H7 (cell line): ENCODE measurements around the gene RPS15A. TPM values are rescaled to one million over a fixed set of nuclear protein-coding genes. Genes with fewer than 3 reads are reported as not detected.

Source experiments
- DNase-seq: peaks from one replicate; pipeline ENCODE4 v3.0.0; 2012
- H3K27me3 ChIP-seq: 2 replicates; pipeline ENCODE4 v1.6.0; 2011; ENCODE audit warnings: mild to moderate bottlenecking, low read length; ENCODE audit not compliant: control insufficient read depth, insufficient read depth
- H3K36me3 ChIP-seq: replicated peaks from 2 replicates; pipeline ENCODE4 v1.5.1; 2011; ENCODE audit warnings: low read length; ENCODE audit not compliant: control insufficient read depth, insufficient read depth
- H3K4me3 ChIP-seq: 2 replicates; pipeline ENCODE4 v1.5.1; 2011; ENCODE audit warnings: low read depth, mild to moderate bottlenecking, control low read depth, low read length, moderate library complexity; ENCODE audit not compliant: insufficient read depth
- total RNA-seq: library from RNA; depleted of rRNA; stranded (reverse); fragments of >200 nt; shearing (Covaris generic); gene quantifications from 2 replicates; pipeline ENCODE4 v1.2.3, GENCODE V29; 2014; rRNA removed

RPS15A gene
- total RNA-seq: 1,053 and 1,235 TPM in 2 replicates

DNA sequence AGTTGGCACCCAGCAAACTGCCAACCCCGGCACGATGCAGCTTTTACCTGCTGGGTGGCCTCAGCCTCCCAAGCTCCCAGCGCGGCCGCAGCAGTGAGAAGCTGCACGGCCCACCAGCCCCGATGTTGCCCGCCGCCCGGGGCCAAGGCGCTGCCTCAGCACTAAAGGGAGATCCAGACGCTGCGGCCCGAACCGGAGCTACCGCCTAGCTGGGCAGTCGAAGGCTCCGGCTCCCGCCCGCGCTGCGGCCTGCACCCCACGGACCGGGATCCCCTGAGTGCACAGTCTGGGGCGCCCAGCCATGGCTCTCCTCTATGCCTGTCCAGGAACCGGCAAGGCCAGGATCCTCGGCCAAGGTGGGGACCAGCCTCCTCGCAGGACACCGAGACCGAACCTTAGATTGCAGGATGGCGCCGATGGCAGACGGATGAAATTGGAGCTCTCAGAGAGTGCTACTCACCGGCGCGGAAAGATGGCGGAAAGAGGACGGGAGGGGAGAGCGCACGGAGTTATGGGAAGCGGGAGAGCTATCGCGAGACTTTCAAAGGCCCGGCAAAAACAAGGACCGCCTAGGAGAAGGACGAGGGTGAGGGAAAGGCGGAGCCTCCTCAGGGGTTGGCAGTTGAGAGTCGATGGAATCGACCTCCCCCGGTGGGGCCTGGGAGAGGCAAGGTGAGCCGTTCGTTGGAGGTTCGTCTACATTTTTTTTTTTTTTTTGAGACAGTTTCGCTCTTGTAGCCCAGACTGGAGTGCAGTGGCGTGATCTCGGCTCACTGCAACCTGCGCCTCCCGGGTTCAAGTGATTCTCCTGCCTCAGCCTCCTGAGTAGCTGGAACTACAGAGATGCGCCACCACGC, at the start of gene RPS15A:
Gene RPS15A (minus strand): TSS at position 485 of the 857 bp plus-strand sequence. CDS start 1,221 bp downstream, outside the sequence.
- DNase-seq: peak; percentile 96
- no peaks in the 10 kb centered on the region for H3K27me3 ChIP-seq
- peaks cover 42% of the 10 kb centered on the region for H3K36me3 ChIP-seq
- H3K4me3 ChIP-seq: peak within 1 kb of the TSS; percentile 98

DNA sequence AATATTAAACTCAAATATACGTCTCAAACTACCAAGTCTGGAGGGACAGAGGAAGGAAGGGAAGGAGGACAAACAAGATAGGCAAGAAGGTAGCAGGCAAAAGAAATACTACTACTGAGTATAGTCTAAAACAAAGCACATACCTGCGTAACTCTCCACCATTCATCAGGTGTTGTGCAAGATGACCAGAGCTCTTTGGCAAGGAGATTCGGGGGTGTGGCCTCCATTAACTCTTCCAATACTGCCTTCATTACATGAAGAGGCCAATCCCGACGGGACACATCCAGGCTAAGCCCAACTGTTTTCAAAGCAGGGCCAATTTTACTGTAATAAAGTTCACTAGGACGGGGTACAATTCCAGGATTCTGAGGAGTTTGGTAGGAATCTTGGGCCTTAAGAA, 49.4 kb upstream of the RPS15A start:
- Histone ChIP-seq H3K27me3 (no peaks in the 10 kb centered on the region), H3K36me3 (peaks cover 40% of the 10 kb centered on the region), H3K4me3 (no peak overlapping the region)
- peak; percentile 8 for DNase-seq

DNA sequence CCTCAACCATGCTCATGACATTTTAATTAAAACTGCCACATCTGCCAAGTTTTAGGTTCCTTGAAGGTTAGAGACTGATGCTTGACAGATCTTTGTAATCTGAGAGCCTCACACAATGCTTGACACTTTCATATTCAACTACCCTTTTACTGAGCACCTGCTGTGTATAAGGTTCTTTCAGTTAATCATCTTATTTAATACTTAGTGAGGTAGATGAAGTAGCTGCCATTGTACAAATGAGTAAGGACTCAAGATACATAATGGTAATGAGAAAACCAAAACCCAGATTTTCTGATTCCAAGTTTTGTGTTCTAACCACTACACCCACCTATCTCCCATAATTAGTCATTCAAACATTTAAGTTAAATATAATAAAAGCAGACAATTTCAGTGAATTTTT, 46.6 kb upstream of the RPS15A start:
- no peaks in the 10 kb centered on the region for H3K27me3 ChIP-seq
- H3K4me3 ChIP-seq: no peak overlapping the region
- peaks cover 47% of the 10 kb centered on the region for H3K36me3 ChIP-seq
- no peak for DNase-seq

DNA sequence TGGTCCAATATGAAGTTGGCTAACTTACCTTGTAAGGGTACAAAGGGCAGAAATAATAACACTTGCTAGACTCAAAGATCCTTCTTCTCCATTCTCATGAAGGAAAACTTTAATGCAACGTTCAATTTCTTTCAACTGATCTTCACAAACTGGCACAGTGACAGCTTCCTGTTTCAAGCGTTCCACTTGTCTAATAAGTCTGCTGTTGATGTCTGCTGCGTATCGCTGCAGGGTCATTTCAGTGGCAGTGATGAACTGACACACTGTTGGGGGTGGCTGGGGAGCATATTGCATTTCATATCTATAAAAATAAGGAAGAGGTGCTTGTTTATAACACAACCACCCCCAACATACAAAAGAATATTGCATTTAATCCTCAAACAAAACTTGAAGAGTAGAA, 44.7 kb upstream of the RPS15A start:
- Histone ChIP-seq H3K36me3 (peaks cover 47% of the 10 kb centered on the region), H3K4me3 (no peak overlapping the region), H3K27me3 (no peaks in the 10 kb centered on the region)
- DNase-seq: no peak

DNA sequence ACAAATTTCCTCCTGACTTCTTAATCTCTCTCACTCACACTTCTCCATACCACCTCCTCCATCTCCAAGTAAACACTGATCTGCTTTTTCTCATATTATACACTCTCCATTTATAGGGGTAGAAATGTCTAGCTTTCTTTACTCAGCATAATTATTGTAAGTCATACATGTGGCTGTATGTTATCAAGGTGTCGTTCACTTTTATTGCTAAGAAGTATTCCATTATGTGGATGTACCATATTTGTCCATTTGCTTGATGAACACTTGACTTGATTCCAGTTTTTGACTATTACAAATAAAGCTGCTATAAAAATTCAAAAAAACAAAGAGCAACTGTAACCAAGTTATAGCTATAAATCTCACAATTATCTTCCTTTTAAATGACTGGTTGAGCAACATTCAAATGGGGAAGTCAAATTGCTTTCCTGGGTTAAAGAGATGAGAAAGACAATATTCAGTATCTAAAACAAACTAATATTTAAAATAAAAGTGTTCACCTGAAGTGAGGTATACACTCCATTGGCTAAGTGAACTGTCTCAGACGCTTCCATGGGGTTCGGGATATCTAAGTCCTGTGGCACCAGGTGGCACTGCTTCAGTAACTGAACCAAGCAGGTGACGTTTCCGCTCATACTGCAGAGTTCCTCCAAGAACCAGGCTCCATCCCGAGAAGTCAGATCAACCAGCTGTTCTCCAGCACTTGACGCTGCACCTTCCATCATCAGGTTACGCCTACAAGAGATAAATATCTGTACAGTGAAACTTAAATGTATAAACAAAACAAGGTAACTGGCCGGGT, 43.8 kb upstream of the RPS15A start:
- Histone ChIP-seq H3K27me3 (no peaks in the 10 kb centered on the region), H3K4me3 (no peak overlapping the region), H3K36me3 (peaks cover 49% of the 10 kb centered on the region)
- DNase-seq: no peak

DNA sequence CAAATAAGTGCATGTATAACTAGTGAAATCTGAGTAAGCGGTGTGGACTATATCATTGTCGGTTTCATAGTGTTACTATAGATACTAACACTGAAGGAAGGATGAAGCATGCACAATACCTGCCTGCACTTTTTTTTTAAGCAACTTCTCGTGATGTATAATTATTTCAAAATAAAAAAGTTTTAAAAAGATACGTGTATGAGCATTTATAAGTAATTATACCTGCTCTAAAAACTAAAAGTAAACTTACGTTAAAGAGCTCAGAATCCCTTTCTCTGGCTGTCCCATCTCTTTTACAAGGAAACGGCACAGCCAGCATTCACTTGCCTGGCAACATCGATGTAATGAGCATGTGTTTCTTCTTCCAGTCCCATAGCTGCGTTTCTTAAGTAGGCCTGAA, 42.5 kb upstream of the RPS15A start:
- Histone ChIP-seq H3K4me3 (no peak overlapping the region), H3K27me3 (no peaks in the 10 kb centered on the region), H3K36me3 (peaks cover 44% of the 10 kb centered on the region)
- no peak for DNase-seq

DNA sequence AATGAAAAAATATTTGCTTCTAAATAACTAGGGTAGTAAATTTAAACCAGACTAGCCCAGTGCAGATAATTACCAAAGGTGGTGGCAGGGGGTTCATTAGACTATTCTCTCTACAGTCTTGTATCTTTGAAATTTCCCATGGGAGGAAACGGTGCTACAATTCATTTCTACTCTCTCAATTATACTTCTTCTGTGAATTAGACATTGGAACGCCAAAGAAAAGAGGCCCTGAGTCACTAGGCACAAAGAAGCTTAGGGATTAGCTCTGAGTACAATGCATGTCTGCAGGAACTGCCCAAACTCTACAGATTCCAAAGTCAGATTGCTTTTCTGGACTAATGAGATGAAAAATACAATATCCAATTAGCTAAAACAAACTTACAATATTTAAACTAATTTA, 41.9 kb upstream of the RPS15A start:
- DNase-seq: no peak

DNA sequence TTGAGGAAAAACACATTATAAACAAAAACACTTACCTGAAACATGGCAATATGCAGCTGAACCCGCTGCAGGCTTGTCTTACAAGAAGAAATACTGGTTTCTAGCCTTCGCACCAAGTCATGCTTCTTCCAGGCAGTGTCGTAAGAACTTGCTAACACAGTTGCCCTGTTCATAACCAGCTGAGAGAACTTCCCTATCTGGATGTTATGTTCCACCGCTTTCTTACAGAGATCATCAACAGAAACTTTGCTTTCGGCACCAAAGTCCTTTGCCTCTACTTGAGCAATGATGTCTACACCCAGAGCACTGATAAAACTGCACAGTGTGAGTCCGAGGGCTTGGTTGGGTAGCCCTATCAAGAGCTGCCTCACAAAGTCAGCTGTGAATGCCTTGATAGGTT, 39.1 kb upstream of the RPS15A start:
- no peaks in the 10 kb centered on the region for H3K27me3 ChIP-seq
- DNase-seq: no peak
- peaks cover 22% of the 10 kb centered on the region for H3K36me3 ChIP-seq
- no peak overlapping the region for H3K4me3 ChIP-seq

More for the DNA sequence above, 41.9 kb upstream of the RPS15A start:
- H3K36me3 ChIP-seq: peaks cover 41% of the 10 kb centered on the region
- H3K27me3 ChIP-seq: no peaks in the 10 kb centered on the region
- H3K4me3 ChIP-seq: no peak overlapping the region

DNA sequence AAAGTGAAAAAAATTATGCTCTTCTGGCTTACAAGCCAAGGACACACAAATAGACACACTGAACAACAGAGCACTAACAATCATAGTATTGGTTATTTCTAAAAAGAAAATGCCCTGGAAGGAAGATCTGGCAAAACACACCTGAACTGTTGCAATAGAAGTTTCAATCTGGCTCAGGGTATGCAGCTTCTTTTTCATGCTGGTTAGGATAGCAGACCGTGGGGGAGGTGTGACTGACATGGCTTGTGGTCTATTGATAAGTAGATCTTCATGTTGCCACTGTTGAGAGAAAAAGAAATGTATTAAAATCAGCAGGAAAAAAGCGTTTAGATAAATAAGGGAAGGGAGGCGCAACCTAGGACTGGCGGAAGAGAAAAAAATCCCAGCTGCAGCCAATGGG, 37.8 kb upstream of the RPS15A start:
- H3K27me3 ChIP-seq: no peaks in the 10 kb centered on the region
- H3K4me3 ChIP-seq: no peak overlapping the region
- DNase-seq: no peak
- H3K36me3 ChIP-seq: peaks cover 19% of the 10 kb centered on the region

DNA sequence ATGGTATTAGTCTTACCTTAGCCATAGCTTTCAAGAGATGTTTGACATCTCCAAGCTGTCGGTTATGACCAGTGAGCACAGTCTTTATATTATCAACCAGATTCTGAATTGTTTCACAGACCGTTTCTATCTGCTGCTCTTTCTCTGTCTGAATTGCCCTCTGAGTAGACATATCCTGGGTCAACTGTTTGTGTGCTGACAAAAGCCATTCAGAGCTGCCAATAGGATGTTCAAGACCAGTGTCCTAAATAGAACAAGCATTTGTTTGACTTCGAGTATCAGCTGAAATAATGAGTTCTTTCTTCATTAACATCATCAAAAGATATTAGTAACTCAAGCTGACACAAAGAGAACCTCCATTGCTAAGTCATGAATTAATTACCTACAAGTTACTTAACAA, 26.2 kb upstream of the RPS15A start:
- DNase-seq: no peak
- Histone ChIP-seq H3K36me3 (peaks cover 22% of the 10 kb centered on the region), H3K4me3 (no peak overlapping the region), H3K27me3 (no peaks in the 10 kb centered on the region)

DNA sequence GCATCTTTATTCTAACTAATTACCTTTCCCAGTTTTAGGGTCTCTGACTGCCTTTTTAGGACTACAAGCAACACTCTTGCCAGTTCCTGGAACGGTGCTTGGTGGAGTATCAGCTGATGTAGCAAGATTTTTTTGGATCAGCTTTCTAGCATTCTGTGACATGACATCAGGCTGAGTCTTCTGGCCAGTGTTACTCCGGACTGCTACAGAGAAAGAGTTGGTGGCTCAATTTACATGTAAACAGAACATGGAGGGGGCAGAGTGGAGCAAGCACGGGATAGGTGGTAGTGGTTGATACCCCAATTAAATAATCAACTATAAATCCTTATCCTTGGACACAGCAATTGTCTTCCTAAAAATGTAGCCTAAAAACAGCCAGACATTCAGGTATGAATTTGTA, 21.8 kb upstream of the RPS15A start:
- DNase-seq: no peak
- H3K27me3 ChIP-seq: no peaks in the 10 kb centered on the region
- H3K36me3 ChIP-seq: peaks cover 35% of the 10 kb centered on the region
- H3K4me3 ChIP-seq: no peak overlapping the region

DNA sequence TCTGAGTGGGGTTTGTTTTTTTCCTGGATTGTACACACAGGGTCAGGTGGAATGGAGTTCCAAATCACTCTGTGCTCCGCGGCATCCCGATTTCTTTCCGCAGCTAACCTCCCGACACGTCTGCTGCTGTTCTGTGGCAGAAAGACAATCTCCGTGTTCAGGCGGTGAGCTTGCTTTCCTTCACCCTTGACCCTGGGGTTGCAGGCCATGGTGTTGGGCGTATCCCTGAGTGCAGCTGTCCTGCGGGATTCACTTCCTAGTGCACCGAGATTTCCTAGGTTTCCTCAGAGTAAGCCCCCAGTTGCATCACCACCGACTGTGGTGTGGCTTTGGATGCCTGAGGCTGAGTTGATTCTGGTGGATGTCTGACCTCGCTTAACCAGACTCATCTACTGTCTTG, 19.0 kb upstream of the RPS15A start:
- H3K4me3 ChIP-seq: no peak overlapping the region
- peaks cover 25% of the 10 kb centered on the region for H3K36me3 ChIP-seq
- no peaks in the 10 kb centered on the region for H3K27me3 ChIP-seq
- DNase-seq: no peak

DNA sequence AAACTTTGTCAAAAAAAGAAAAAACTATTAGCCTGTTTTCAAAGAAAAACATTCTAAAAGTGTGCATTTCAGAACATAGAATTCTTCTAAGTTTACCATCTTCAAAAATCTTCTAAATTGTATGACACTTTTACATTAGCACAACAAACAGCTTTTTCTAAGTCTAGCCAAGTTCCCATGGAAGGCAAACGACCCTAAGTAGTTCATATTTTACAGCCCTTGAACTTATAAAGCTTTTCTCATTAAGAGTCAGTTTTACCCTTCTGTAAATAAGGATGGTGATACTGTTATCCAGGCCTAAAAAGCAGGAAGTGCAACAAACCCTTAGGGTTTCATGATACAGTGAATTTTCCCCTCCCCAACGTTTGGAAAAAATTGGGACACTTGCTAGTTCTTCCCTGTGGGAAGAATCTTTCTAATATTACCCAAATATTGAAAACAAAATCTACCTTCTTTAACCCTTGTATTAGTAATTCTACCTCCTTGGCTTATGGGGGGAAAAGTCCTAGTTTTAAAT, 15.2 kb upstream of the RPS15A start:
- no peaks in the 10 kb centered on the region for H3K27me3 ChIP-seq
- no peak overlapping the region for H3K4me3 ChIP-seq
- peaks cover 12% of the 10 kb centered on the region for H3K36me3 ChIP-seq
- no peak for DNase-seq

DNA sequence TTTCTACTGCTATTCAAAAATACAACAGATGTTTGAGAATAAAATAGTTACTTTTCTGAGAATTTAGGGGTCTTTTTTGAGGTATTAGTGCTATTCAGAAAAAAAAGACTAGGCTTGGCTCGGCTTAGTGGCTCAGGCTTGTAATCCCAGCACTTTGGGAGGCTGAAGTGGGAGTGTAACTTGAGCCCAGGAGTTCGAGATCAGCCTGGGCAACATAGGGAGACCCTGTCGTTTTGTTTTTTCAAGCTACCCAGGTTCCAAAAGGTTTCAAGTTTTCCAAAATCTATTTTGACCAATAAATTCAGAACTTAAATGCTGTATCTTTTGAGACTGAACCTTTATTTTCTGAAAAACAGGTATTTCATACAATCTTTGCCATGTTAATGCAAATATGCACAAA, 14.4 kb upstream of the RPS15A start:
- Histone ChIP-seq H3K27me3 (no peaks in the 10 kb centered on the region), H3K36me3 (peaks cover 10% of the 10 kb centered on the region), H3K4me3 (no peak overlapping the region)
- DNase-seq: no peak
